Mucosa of stomach (tissue), 1 donor: ENCODE measurements around the gene LIF.
"Not testable (repeated sequence)": the region's sequence is repeated elsewhere in the genome, so short reads cannot be mapped to it uniquely, and the experiment has no call there.

Source experiments
- H3K27me3 ChIP-seq: one replicate; pipeline ENCODE4 v1.7.0; 2013; ENCODE audit warnings: mild to moderate bottlenecking, low read length; ENCODE audit not compliant: control insufficient read depth, insufficient read depth
- H3K36me3 ChIP-seq: one replicate; pipeline ENCODE4 v1.7.0; 2013; ENCODE audit warnings: low read length; ENCODE audit not compliant: control insufficient read depth, insufficient read depth
- H3K4me1 ChIP-seq: one replicate; pipeline ENCODE4 v1.7.0; 2013; ENCODE audit warnings: mild to moderate bottlenecking, low read length; ENCODE audit not compliant: control insufficient read depth, insufficient read depth
- H3K4me3 ChIP-seq: one replicate; pipeline ENCODE4 v1.7.0; 2013; ENCODE audit warnings: low read length
- H3K9ac ChIP-seq: one replicate; pipeline ENCODE4 v1.7.0; 2013; ENCODE audit warnings: mild to moderate bottlenecking, low read length, moderate library complexity
- H3K9me3 ChIP-seq: one replicate; pipeline ENCODE4 v1.7.0; 2013; ENCODE audit warnings: mild to moderate bottlenecking, low read length, moderate library complexity; ENCODE audit not compliant: control insufficient read depth
- donor health status: Pancreatic carcinoma.

Gene LIF

GRCh38 chr22:30235687-30236170, 10.8 kb downstream of the LIF start:
- Histone ChIP-seq H3K4me1 (peaks cover 18% of the 10 kb centered on the region), H3K4me3 (no peak overlapping the region), H3K36me3 (no peaks in the 10 kb centered on the region), H3K9ac (no peak overlapping the region), H3K27me3 (no peaks in the 10 kb centered on the region), H3K9me3 (no peaks in the 10 kb centered on the region)

- no peak overlapping the region for H3K4me3 ChIP-seq
- no peaks in the 10 kb centered on the region for H3K36me3 ChIP-seq
- peaks cover 18% of the 10 kb centered on the region for H3K4me1 ChIP-seq
- no peaks in the 10 kb centered on the region for H3K27me3 ChIP-seq
- H3K9ac ChIP-seq = no peak overlapping the region
- H3K9me3 ChIP-seq = no peaks in the 10 kb centered on the region
These were observed 11.6 kb downstream of the LIF start for GRCh38 chr22:30234786-30235470.

- H3K4me3 ChIP-seq, H3K36me3 ChIP-seq, H3K27me3 ChIP-seq, H3K9ac ChIP-seq, H3K9me3 ChIP-seq: not testable (repeated sequence)
- H3K4me1 ChIP-seq = peaks cover 18% of the 10 kb centered on the region
These were observed 12.2 kb downstream of the LIF start for GRCh38 chr22:30234325-30234724.

- H3K4me1 ChIP-seq = peaks cover 18% of the 10 kb centered on the region
- H3K9ac ChIP-seq = no peak overlapping the region
- H3K36me3 ChIP-seq = no peaks in the 10 kb centered on the region
- no peaks in the 10 kb centered on the region for H3K27me3 ChIP-seq
- H3K4me3 ChIP-seq = no peak overlapping the region
- H3K9me3 ChIP-seq = no peaks in the 10 kb centered on the region
These were observed 13.0 kb downstream of the LIF start for GRCh38 chr22:30233582-30233981.

- H3K36me3 ChIP-seq = no peaks in the 10 kb centered on the region
- no peaks in the 10 kb centered on the region for H3K9me3 ChIP-seq
- peaks cover 18% of the 10 kb centered on the region for H3K4me1 ChIP-seq
- no peak overlapping the region for H3K4me3 ChIP-seq
- no peak overlapping the region for H3K9ac ChIP-seq
- H3K27me3 ChIP-seq = no peaks in the 10 kb centered on the region
These were observed 13.8 kb downstream of the LIF start for GRCh38 chr22:30232716-30233218.

GRCh38 chr22:30230787-30231461, 15.6 kb downstream of the LIF start:
- no peak overlapping the region for H3K9ac ChIP-seq
- H3K36me3 ChIP-seq = no peaks in the 10 kb centered on the region
- H3K9me3 ChIP-seq = no peaks in the 10 kb centered on the region
- H3K4me3 ChIP-seq = no peak overlapping the region
- peaks cover 14% of the 10 kb centered on the region for H3K4me1 ChIP-seq
- H3K27me3 ChIP-seq = no peaks in the 10 kb centered on the region

- no peaks in the 10 kb centered on the region for H3K9me3 ChIP-seq
- no peak overlapping the region for H3K4me3 ChIP-seq
- no peak overlapping the region for H3K9ac ChIP-seq
- H3K36me3 ChIP-seq = no peaks in the 10 kb centered on the region
- H3K27me3 ChIP-seq = no peaks in the 10 kb centered on the region
- H3K4me1 ChIP-seq = peaks cover 8% of the 10 kb centered on the region
These were observed 16.2 kb downstream of the LIF start for GRCh38 chr22:30230330-30230729.

- Histone ChIP-seq H3K4me3 (no peak overlapping the region), H3K27me3 (no peaks in the 10 kb centered on the region), H3K36me3 (no peaks in the 10 kb centered on the region), H3K9ac (no peak overlapping the region), H3K4me1 (no peaks in the 10 kb centered on the region), H3K9me3 (no peaks in the 10 kb centered on the region)
These were observed 17.8 kb downstream of the LIF start for GRCh38 chr22:30228509-30229359.

- no peaks in the 10 kb centered on the region for H3K4me1 ChIP-seq
- no peaks in the 10 kb centered on the region for H3K36me3 ChIP-seq
- no peaks in the 10 kb centered on the region for H3K9me3 ChIP-seq
- no peak overlapping the region for H3K4me3 ChIP-seq
- no peak overlapping the region for H3K9ac ChIP-seq
- no peaks in the 10 kb centered on the region for H3K27me3 ChIP-seq
These were observed 18.9 kb downstream of the LIF start for GRCh38 chr22:30227438-30228228.

- Histone ChIP-seq H3K27me3 (no peaks in the 10 kb centered on the region), H3K9ac (no peak overlapping the region), H3K9me3 (no peaks in the 10 kb centered on the region), H3K4me3 (no peak overlapping the region), H3K36me3 (no peaks in the 10 kb centered on the region), H3K4me1 (no peaks in the 10 kb centered on the region)
These were observed 20.2 kb downstream of the LIF start for GRCh38 chr22:30226192-30226832.
